T-helper 2 cell treated with Interferon-gamma antibody and Interleukin-4, amounts not matched to agents 100 ng/mL and 5 ng/mL, for 36 hours (primary cell): Measurements from ENCODE around the gene CCM2. TPM values are rescaled to one million over a fixed set of nuclear protein-coding genes. Genes with fewer than 3 reads are reported as not detected.

Experiments
- intact Hi-C: fragments of 100-400 bp; cut with micrococcal nuclease; formaldehyde crosslinking; loops from one replicate; pipeline ENCODE4 v1.15.1; 2023
- total RNA-seq: library from RNA; stranded (reverse); gene quantifications from 2 replicates; pipeline ENCODE4 v1.2.3, GENCODE V29; 2022

CCM2 gene
- total RNA-seq, 1 donor from 2014 or later = 127 TPM

DNA sequence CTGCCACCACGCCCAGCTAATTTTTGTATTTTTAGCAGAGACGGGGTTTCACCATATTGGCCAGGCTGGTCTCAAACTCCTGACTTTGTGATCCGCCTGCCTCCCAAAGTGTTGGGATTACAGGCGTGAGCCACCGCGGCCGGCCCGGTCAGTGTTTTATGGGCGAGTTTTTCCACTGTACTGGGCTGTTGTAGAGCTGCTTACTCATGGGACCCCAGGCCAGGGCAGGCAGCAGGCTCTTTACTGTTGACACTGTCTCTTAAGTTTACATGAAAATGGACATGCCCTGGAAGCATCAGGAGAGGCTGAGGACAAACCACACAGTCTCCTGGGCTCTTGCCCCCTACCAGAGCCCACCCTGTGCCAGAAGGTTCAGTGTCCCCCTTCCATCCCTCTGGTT is 77.6 kb downstream of the CCM2 start:
- intact Hi-C loops = no loop called here

DNA sequence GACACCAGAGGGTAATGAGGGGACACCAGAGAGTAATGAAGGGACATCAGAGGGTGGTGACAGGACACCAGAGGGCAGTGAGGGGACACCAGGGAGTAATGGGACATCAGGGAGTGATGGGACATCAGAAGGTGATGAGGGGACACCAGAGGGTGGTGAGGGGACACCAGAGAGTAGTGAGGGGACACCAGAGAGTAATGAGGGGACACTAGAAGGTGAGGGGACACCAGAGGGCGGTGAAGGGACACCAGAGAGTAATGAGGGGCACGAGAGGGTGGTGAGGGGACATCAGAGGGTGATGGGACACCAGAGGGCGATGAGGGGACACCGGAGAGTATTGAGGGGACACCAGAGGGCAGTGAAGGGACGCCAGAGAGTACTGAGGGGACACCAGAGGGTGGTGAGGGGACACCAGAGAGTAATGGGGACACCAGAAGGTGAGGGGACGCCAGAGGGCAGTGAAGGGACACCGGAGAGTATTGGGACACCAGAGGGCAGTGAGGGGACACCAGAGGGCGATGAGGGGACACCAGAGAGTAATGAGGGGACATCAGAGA is 78.2 kb downstream of the CCM2 start:
- intact Hi-C loops = no loop called here

DNA sequence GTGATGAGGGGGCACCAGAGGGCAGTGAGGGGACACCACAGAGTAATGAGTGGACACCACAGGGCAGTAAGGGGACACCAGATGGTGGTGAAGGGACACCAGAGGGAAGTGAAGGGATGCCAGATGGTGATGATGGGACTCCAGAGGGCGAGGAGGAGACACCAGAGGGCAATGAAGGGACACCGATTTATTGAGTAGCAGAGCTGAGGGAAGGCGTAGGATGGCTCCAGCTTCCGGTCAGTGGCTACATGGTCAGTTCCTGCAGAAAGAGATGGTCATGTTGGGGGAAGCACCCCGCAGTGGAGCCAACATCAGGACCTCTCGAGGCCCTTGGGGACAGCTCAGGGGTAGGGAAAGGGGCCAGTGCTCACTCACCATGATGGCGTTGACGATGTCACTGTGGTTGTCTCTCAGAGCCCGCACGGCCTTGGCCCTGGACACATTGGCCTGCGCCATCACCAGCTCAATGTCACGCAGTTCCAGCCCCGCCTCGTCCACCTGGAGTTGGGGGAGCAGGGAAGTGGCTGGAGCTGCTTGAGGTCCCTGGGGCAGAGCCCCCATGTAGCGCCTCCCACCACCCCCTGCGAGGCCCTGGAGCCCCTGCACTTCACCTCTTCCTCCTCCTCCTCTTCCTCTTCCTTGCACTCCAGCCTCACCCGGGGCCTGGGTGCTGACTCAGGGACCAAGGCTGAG is 80.4 kb downstream of the CCM2 start:
- intact Hi-C loops = loop anchor here (5.0 kb wide), 1 partner anchor 57 kb away; no protein-coding TSS in a partner anchor

DNA sequence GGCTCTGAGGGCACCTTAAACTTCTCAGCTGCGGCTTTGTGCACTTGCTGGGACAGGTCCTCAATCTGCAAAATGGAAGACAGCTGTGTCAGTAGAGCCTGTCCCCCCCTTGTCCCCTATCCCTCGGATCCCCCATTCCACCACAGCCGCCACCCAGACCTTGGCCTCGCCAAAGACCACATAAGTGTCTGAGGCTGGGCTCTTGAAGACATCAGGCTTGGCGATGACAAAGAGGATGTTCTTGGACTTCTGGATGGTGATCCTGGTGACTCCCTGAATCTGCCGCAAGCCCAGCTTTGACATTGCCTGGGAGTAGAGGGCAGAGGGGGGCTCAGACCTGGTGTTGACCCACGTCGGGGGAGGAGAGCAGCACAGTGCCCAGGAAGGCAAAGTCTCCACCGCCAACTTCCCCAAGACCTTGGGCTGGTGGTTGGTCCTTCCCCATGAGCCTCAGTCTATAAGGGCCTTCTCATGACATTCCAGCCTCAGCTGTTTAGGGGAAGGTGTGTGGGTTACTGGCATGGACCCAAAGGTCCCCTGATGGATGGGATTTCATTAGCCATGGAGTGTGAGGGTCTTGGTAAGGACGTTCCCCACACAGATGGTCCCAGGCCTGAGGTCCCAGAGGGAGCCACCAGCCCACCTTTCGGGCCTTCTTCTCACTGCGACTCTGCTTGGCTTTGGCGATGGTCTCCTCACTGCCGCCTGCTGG is 81.1 kb downstream of the CCM2 start:
- intact Hi-C loops = loop anchor here (5.0 kb wide), 1 partner anchor 56 kb away; no protein-coding TSS in a partner anchor

DNA sequence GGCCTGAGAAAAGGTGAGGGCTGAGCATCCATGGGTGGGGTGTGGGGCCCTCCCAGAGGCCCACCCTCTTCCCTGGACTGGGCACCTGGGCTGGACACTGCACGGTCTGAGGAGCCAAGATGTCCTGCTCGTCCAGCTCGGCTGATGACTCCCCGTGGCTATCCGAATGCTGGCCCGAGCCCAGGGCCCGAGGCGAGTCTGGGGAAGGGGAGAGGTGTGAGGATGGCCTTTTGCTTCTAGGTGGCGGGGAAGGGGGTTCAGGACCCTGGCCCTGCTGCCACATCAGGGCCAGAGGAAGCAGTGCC is 81.6 kb downstream of the CCM2 start:
- intact Hi-C loops = loop anchor here (5.0 kb wide), 1 partner anchor 56 kb away; no protein-coding TSS in a partner anchor

DNA sequence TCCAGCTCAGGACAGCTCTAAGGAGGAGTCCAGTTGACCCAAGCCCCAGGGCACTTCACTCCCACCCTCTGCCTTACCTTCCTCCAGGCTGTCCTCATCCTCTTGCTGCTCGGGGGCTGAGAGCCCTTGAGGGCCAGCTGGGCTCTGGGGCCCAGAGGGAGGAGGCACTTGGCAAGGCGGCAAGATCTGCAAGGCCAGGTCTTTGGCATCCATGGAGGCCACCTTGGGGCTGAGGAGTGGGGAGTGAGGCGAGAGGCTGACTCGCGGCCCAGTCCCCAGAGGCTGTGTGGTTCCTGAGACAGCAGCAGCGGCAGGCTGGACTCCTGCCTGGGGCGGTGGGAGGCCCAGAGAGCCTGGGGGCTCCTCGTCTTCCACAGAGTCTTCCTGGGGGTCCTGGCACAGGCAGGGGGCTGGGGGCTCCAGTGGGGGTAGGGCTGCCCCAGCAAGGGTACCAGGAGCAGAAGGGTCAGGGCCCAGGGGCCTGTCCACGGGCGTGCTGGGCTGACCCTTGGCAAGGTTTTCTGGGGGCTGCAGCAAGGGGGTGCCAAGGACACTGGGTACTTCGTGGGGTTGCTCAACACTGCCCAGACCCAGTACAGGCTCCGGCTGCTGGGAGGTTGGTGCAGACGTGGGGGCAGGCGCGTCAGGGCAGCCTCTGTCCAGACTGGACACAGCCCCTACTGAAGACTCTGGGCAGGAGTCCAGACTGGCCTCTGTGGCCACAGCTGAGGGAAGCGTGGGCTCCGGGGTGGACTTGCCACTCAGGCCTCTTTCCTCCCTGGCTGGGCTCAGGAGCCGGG is 82.2 kb downstream of the CCM2 start:
- intact Hi-C loops = loop anchor here (5.0 kb wide), 1 partner anchor 55 kb away; no protein-coding TSS in a partner anchor

DNA sequence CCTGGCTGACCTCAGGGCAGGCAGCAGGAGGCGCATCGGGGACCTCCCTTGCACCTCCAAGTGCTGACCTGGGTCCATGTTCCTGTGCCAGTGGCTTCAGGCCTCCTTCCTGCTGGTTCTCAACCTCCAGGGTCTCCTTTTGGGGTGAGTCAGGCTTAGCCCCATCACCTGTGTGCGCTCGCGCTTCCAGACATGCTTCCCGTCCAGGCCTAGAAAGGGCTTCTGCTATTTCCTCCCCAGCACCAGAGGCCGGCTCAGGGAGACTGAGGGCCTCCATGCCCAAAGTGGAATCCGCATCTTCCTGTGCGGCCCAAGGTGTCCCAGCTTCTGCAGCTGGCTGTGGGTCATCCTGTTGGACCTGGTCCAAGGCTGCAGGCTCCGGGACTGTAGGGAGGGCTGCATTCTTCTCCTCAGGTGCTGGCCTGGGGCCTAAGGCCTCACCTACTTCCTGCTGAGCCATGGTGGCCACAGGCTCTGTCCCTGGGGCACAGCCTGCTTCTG is 82.9 kb downstream of the CCM2 start:
- intact Hi-C loops = loop anchor here (5.0 kb wide), 1 partner anchor 54 kb away; no protein-coding TSS in a partner anchor

DNA sequence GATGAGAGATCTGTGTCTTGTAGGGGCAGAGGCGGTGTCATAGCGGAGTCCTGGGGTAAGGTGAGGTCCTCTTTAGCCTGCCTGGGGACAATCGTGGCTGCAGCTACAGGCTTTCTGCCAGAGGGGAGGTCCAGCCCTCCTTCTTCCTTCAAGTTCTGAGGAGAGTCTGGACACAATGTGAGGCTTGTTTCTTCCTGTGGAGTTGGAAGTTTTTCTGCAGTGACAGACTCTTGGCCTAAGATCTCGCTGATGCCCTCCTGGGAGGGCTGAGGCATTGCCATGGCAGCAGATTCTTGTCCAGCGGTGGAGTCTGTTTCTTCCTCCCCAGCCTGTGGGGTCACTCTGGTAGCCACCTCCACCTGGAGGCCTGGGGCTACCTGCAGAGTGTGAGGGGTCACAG is 84.3 kb downstream of the CCM2 start:
- intact Hi-C loops = loop anchor here (5.0 kb wide), 1 partner anchor 53 kb away; no protein-coding TSS in a partner anchor

DNA sequence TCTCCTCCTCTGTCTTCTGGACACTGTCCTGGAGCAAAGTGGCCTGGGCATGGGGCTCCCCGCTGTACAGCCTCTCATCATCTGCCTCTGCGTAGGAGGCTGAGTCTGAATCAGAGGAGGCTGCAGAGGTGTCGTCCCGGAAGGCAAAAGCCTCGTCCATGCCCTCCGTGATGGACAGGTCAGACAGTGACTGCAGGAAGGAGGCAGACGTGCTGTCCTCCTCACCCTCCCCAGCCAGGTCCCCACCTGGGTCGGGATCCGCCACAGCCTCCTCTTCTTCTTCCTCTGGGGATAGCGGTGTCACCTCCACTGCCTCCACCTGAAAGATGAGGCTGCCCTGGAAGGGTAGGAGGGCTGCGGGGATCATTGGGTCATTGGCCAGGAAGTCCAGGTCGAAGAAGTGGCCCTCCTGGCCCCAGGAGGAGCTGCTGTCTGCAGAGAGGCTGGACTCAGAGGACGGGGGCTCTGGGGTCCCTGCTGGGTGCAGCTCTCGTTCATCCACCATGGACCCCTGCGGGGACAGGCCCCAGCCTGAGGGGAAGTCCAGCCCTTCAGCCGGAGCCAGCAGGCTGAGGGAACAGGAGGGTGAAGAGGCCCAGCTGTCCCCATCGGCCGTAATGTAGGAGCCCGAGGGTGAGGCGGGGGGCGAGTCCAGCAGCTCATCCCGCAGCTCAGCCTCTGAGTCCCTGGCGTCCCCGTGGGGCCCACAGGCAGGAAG is 85.1 kb downstream of the CCM2 start:
- intact Hi-C loops = loop anchor here (5.0 kb wide), 1 partner anchor 52 kb away; no protein-coding TSS in a partner anchor

DNA sequence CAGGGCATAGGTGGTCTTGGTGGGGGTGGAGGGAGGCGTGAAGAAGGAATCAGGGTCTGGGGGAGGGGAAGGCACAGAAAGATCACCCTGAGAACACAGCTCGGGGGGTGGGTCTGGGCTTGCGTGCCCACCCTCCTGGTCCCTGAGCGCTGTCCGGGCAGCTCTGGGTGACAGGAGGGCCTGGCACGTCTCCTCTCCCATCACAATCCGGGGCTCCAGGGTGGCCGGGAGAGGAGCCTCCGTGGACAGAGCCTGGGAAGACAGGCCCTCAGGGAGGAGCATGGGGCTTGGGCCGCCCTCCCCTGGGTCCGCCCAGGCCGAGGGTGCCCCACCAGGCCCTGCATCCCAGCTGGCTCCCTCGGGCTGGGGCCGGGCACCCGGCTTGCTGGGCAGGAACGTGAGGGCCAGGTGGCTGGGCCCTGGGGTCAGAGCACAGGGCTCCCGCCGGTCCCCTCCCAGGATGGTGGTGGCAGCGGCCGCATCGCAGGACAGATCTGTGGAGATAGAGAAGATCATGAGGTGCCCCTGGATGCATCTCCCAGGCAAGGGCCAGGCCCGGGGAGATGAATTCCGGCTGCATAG is 85.7 kb downstream of the CCM2 start:
- intact Hi-C loops = no loop called here

DNA sequence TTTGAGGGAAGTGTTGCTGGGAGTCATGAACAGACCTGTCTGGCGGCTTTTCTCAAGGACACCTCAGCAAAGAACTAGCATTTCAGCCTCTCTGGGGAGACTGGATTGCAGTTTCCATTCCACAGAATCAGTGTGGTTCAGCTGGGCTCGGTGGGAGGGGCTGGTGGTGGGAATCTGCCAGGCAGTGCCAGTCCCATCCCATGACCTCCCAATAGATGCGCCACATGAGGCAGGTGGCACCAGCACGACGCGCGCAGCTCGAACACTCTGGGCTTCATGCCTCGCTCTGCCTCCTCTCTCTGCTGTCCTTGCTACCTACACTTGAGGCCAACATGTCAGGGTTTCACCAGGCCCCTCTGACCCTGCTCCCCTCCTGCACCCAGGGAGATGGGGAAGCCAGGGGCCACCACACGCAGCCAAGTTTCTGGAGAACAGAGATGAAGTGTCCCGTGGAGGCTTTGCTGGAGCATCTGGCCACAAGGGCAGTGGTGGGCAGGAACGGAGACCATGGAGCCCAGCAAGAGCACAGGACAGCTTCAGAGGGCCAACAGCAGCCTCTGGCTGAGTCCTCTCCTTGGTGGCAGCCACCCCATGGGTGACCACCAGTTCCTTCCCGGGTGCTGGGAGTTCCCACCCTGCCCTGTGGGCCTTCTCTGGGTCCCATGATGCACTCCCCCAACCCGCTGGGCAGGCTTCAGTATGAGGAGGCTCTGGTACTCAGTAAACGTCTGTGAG is 86.5 kb downstream of the CCM2 start:
- intact Hi-C loops = no loop called here

DNA sequence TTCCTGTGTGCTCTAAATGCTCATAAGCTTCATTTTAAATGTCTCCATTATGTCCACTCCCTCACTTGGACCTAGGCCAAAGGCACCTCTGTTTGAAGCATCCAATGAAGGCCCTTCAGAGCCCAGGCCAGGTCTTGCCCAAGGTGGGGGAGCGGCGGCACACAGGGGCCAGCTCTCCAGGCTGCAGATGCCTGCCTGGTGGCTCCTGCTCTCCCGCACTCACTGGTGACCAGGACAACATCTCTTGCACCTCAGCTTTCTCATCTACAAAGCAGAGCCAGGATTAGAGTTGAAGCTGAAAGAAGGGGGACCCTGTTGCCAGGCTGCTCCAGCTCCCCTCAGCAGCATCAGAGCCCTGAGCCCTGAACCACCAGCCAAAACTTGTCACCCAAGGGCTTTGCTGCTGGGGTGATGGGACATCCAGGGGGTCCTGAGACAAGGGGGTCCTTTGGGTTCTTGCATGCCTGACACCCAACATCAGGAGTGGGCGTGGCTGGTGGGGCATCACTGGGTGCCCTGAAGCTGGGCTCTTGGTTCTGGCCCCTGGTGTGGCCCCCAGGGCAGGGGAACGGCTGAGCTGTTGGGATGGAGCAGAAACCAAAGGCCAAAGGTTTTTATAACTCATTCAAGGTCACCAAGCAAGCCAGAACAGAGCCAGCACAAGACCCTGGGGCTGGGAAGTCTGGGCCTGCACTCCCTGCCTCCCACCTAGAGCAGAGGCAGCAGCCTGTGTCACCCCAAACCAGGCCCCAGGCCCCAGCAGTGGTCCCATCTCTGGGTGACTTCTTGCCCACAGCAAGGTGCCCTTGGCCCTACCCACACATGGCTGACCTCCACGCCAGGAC is 87.5 kb downstream of the CCM2 start:
- intact Hi-C loops = no loop called here

DNA sequence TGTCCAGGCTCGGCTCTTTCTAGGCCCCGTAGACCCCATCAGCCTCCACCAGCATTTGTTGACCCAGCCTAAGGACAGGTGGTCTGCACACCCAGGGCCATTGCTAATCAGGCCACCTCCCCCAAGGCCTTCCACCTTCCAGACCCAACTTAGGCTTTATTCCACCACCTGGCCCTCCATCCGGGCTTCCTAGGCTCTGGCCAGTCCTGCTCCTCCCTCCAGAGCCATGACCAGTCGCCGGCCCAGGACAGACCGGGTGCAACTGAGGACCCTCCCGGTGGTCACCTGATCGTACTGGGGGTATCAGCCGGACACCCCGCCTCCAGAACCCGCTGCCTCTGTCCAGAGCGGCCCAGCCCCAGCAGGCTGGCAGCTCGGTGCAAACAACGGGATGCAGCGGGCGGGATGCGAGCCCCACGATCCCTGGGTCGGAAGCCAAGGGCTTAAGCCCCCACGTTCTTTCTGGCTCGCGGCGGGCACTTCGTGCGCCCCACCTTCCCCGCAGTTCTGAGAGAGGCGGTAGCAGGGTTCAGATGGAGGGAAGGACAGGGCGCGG is 88.2 kb downstream of the CCM2 start:
- intact Hi-C loops = no loop called here

DNA sequence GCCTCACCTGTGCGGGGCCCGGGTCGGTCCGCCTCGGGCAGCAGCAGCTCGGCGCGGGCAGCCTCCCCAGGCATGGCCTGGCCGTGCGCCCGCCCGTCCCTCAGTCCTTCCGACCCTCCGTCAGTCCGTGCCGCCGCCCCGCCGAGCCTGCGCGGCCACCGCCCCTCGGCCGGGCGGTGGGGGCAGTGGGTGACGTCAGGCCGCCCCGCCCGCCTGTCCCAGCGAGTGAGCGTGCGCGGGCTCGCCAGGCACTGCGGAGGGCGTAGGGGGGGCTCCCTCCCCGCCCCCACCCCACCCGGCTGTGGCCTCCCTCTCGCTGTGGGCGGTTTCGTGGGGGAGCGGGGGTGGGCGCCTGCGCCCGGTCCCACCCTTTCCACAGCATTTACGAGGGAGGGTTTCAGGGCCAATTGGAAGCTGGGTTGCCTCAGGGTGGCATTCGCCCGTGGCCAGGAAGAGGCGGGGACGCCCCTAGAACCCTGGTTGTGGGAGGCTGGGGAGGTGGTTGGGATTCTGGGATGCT is 88.9 kb downstream of the CCM2 start, which contains the start of gene NACAD:
NACAD (minus strand) TSS at position 149 of the 520 bp plus-strand sequence; CDS start at position 74, 75 bp downstream.
- intact Hi-C loops = no loop called here

DNA sequence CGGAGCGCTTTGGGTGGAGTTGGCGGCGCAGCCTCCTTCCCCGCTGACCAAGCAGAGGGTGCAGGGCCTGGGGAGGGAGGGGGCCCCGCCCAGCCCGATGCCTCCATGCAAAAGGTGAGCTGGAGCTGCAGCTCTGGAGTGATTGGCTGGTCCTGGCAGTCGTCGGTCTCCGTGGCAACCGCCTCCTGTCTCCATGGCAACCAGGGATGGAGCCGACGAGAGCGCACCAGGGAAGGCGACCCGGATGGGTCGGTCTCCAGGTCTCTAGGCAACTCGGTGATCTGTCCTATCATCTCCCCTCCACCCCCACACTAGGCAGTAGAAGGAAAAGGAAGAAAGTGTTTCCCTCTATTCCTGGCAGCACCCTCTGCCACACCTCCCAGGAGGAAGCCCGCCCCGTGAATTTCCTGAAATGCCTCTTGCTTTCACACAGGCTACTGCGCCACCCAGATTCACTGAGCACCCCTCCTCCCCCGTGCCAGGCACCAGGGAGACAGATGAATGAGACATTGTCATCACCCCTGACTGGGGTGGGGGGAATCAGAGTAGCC is 89.4 kb downstream of the CCM2 start:
- intact Hi-C loops = no loop called here

DNA sequence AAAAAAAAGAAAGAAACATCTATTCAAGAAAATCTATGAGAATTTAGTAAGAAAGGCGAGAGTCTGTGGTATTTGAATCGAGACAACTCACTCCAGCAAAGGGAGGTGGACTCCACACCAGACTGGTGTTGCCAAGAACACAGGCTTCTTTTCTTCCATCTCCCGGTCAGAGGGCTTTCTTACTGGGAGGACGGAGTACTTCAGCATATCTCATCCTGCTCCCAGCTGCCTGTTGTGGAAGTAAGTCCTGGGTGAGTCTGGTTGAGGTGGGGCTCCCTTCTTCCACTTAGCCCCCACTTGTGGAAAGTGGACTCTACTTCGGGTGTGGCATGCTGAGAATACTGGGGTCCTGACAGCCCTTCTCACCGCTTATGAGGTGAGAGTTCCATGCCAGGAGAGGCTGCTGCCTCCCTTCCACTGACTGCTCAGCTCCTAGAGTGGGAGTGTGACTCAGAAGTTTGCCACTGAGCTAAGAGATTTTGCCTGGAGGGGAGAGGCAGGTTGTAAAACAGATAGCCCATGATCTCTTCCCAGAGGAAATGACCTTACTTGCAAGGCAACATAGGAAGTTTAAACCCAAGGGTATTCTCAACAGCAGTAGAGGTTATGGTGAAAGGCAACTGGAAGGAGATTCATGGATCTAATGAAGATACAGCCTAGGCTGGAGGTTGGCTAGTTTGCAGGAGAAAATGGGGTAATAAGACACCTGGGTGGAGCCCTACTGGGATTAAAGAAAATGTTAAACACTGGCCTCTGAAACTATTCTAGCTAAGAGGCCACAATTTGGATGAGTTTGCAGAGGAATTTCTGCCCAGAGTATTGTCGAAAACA is 92.3 kb downstream of the CCM2 start:
- intact Hi-C loops = no loop called here

DNA sequence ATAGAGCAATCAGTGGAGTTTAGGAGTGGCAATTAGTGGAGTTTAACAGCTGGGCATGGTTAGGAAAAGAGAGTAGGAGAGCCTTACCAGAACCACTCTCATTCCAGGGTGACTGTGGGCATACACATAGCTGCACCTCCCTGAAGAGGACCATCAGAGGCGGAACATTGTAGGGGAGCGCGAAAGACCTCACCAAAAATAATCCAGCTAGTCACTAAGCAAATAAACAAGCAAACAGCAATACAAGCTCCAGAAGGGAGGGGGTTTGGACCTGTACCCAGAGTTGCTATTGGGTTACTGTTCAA is 92.9 kb downstream of the CCM2 start:
- intact Hi-C loops = no loop called here
